Ascending aorta (tissue), 2 donors: ENCODE data around the gene RRN3. TPM values are rescaled to one million over a fixed set of nuclear protein-coding genes. Genes with fewer than 3 reads are reported as not detected.
"Not testable (repeated sequence)": the region's sequence is repeated elsewhere in the genome, so short reads cannot be mapped to it uniquely, and the experiment has no call there.

Experiments used
- DNase-seq, 2 donors: peaks; one replicate each; pipeline ENCODE4 v3.0.0-alpha.2; 2019; ENCODE audit warnings: low spot score in 2 of 2
- H3K27ac ChIP-seq, 2 donors: fragments of 200-600 bp; sonication (generic); one replicate each; pipeline ENCODE4 v1.5.1; 2016 to 2017; ENCODE audit warnings: mild to moderate bottlenecking in 1 of 2
- H3K27me3 ChIP-seq: fragments of 200-600 bp; sonication (generic); one replicate; pipeline ENCODE4 v1.5.1; 2017
- H3K36me3 ChIP-seq, 2 donors: fragments of 200-600 bp; sonication (generic); one replicate each; pipeline ENCODE4 v1.5.1; 2016
- H3K4me1 ChIP-seq, 2 donors: fragments of 200-600 bp; sonication (generic); one replicate each; pipeline ENCODE4 v1.5.1; 2016 to 2017; ENCODE audit warnings: mild to moderate bottlenecking in 1 of 2
- H3K4me3 ChIP-seq, 2 donors: fragments of 200-600 bp; sonication (generic); one replicate each; pipeline ENCODE4 v1.5.1; 2016 to 2017; ENCODE audit warnings: mild to moderate bottlenecking in 1 of 2
- H3K9me3 ChIP-seq, 2 donors: fragments of 200-600 bp; sonication (generic); one replicate each; pipeline ENCODE4 v1.5.1; 2016
- CTCF ChIP-seq, 3 experiments: fragments of 200-600 bp in 2 of 3; fragments of 450-650 bp in 1 of 3; sonication (generic) in 2 of 3; IDR thresholded peaks; one replicate each; pipeline ENCODE4 v1.5.1; 2016 to 2019; ENCODE audit warnings: antibody characterized with exemption in 3 of 3, mild to moderate bottlenecking in 1 of 3, moderate library complexity in 1 of 3
- intact Hi-C: fragments of 100-400 bp; cut with DNase I; formaldehyde crosslinking; loops from one replicate; pipeline ENCODE4 v1.15.1; 2023
- total RNA-seq: library from RNA; depleted of rRNA; stranded (reverse); fragments of >200 nt; gene quantifications from one replicate; pipeline ENCODE4 v1.1.0, GENCODE V29; 2016

RRN3 gene
- total RNA-seq, 1 donor from 2014 or later: 4.8 TPM

- peak in 1 of 3 experiments; percentile 16 for TF ChIP-seq CTCF (IDR thresholded peaks at IDR 0.05)
- peak in 1 of 2 donors; percentile 51 for DNase-seq
- H3K9me3 ChIP-seq, H3K27ac ChIP-seq, H3K4me3 ChIP-seq, H3K4me1 ChIP-seq, H3K27me3 ChIP-seq, intact Hi-C loops: not testable (repeated sequence)
- peaks cover 21 to 63% of the 10 kb centered on the region in 2 donors for H3K36me3 ChIP-seq
Observed at GRCh38 chr16:15022194-15022593, 71.9 kb downstream of the RRN3 start.

- H3K4me1 ChIP-seq: peaks cover 0 to 13% of the 10 kb centered on the region in 2 donors
- intact Hi-C loops, H3K4me3 ChIP-seq, DNase-seq, H3K9me3 ChIP-seq, H3K27ac ChIP-seq, H3K27me3 ChIP-seq: not testable (repeated sequence)
- peaks cover 22 to 68% of the 10 kb centered on the region in 2 donors for H3K36me3 ChIP-seq
Observed at GRCh38 chr16:15021429-15021828, 72.6 kb downstream of the RRN3 start.

GRCh38 chr16:15016951-15017580 is 77.0 kb downstream of the RRN3 start:
- intact Hi-C loops, H3K27me3 ChIP-seq, H3K9me3 ChIP-seq, H3K4me3 ChIP-seq: not testable (repeated sequence)
- peak in 1 of 2 donors; percentile 79 for DNase-seq
- Histone ChIP-seq H3K27ac (peak overlapping the region in 1 of 2 donors; percentile 0), H3K36me3 (peaks cover 26 to 56% of the 10 kb centered on the region in 2 donors), H3K4me1 (peaks cover 0 to 21% of the 10 kb centered on the region in 2 donors)

GRCh38 chr16:15016354-15016753 is 77.7 kb downstream of the RRN3 start:
- Histone ChIP-seq H3K36me3 (peaks cover 19 to 49% of the 10 kb centered on the region in 2 donors), H3K27ac (peak overlapping the region in 1 of 2 donors; percentile 0), H3K4me1 (peaks cover 0 to 21% of the 10 kb centered on the region in 2 donors)
- intact Hi-C loops, DNase-seq, H3K27me3 ChIP-seq, H3K4me3 ChIP-seq, H3K9me3 ChIP-seq: not testable (repeated sequence)

- Histone ChIP-seq H3K36me3 (peaks cover 18 to 45% of the 10 kb centered on the region in 2 donors), H3K4me1 (peaks cover 0 to 21% of the 10 kb centered on the region in 2 donors)
- H3K27ac ChIP-seq, H3K4me3 ChIP-seq, H3K9me3 ChIP-seq, intact Hi-C loops, DNase-seq, H3K27me3 ChIP-seq: not testable (repeated sequence)
Observed at GRCh38 chr16:15015671-15016070, 78.4 kb downstream of the RRN3 start.

GRCh38 chr16:15012941-15013340 is 81.1 kb downstream of the RRN3 start:
- H3K4me3 ChIP-seq, H3K27me3 ChIP-seq, H3K9me3 ChIP-seq, H3K27ac ChIP-seq, DNase-seq, intact Hi-C loops: not testable (repeated sequence)
- Histone ChIP-seq H3K4me1 (peaks cover 0 to 21% of the 10 kb centered on the region in 2 donors), H3K36me3 (peaks cover 15 to 29% of the 10 kb centered on the region in 2 donors)

Other genes starting within 250 kb of the RRN3 start
- 53.4 TPM for gene NPIPA1, start 156.8 kb downstream of the RRN3 start, total RNA-seq
- gene PDXDC1, start 119.2 kb downstream of the RRN3 start, total RNA-seq: 58.5 TPM
- gene NTAN1, start 38.2 kb downstream of the RRN3 start, total RNA-seq: 77.7 TPM